Endothelial cell of umbilical vein (primary cell): ENCODE measurements around the gene SPATA6L. TPM values are rescaled to one million over a fixed set of nuclear protein-coding genes. Genes with fewer than 3 reads are reported as not detected.

Experiments used
- BruUV-seq: library from RNA; stranded (reverse); fragments of 400-500 nt; replicated peaks from 2 replicates; lab custom pipeline; 2021; lab: Mats Ljungman, UMichigan
- CTCF ChIA-PET: fragments of 300-600, 350-600 bp; sonication (Branson Sonifier 250); formaldehyde crosslinking; loops from one replicate; lab custom pipeline; 2021; ENCODE audit warnings: antibody characterized with exemption, inconsistent platforms; lab: Charles Lee
- POLR2A ChIA-PET: fragments of 300-600, 350-600 bp; sonication (Branson Sonifier 250); formaldehyde crosslinking; loops from one replicate; lab custom pipeline; 2021; ENCODE audit warnings: antibody characterized with exemption, inconsistent platforms; lab: Charles Lee
- DNase-seq: peaks from one replicate; pipeline ENCODE4 v3.0.0-alpha.2; 2011; ENCODE audit warnings: low read depth, low spot score
- FAIRE-seq: peaks from 2 replicates; lab custom pipeline; 2011; peaks lifted over from hg19 to GRCh38; lab: Jason Lieb, UNC
- H2AFZ ChIP-seq: 2 replicates; pipeline ENCODE4 v1.6.0; 2012; ENCODE audit warnings: low read depth, low read length, control low read depth, inconsistent platforms
- H3K27ac ChIP-seq: 2 replicates; pipeline ENCODE4 v1.5.1; 2011; ENCODE audit warnings: low read depth, mild to moderate bottlenecking, control low read depth, low read length, moderate library complexity; ENCODE audit not compliant: insufficient read depth
- H3K27me3 ChIP-seq, 2 experiments: 2 replicates each; pipeline versions ENCODE4 v1.6.0 to v1.6.1; 2011; ENCODE audit warnings: low read length in 2 of 2, mixed read lengths in 1 of 2; ENCODE audit not compliant: control insufficient read depth in 2 of 2, insufficient read depth in 2 of 2
- H3K36me3 ChIP-seq, 2 experiments: 2 replicates in 1 of 2; 3 replicates in 1 of 2; pipeline ENCODE4 v1.5.1; 2011; ENCODE audit warnings: low read length in 2 of 2, mild to moderate bottlenecking in 1 of 2, moderate library complexity in 1 of 2; ENCODE audit not compliant: control insufficient read depth in 2 of 2, insufficient read depth in 2 of 2; ENCODE audit errors: extremely low read depth in 1 of 2
- H3K4me1 ChIP-seq: 3 replicates; pipeline ENCODE4 v1.5.1; 2011; ENCODE audit warnings: mild to moderate bottlenecking, low read length; ENCODE audit not compliant: control insufficient read depth, insufficient read depth; ENCODE audit errors: extremely low read depth
- H3K4me2 ChIP-seq: 2 replicates; pipeline ENCODE4 v1.6.1; 2011; ENCODE audit warnings: low read length, control low read depth, mixed read lengths; ENCODE audit not compliant: insufficient read depth
- H3K4me3 ChIP-seq, 3 experiments: fragments of 200-600 bp in 1 of 3; sonication (generic), shearing (Covaris generic) in 1 of 3; replicated peaks in 1 of 3; 2 replicates each; pipeline ENCODE4 v1.5.1; 2011 to 2016; ENCODE audit warnings: control low read depth in 3 of 3, low read length in 3 of 3, mild to moderate bottlenecking in 2 of 3, inconsistent platforms in 1 of 3, low read depth in 1 of 3, moderate library complexity in 1 of 3; ENCODE audit not compliant: insufficient read depth in 1 of 3
- H3K79me2 ChIP-seq: 2 replicates; pipeline ENCODE4 v1.6.0; 2012; ENCODE audit warnings: low read length, inconsistent platforms; ENCODE audit not compliant: control insufficient read depth, insufficient read depth
- H3K9ac ChIP-seq: replicated peaks from 2 replicates; pipeline ENCODE3; 2011; ENCODE audit warnings: low read length, control low read depth; ENCODE audit not compliant: insufficient read depth; ENCODE audit errors: extremely low read depth
- H3K9me1 ChIP-seq: replicated peaks from 3 replicates; pipeline ENCODE4 v1.6.0; 2011; ENCODE audit warnings: mild to moderate bottlenecking, low read length; ENCODE audit not compliant: control insufficient read depth, insufficient read depth; ENCODE audit errors: extremely low read depth
- H3K9me3 ChIP-seq: replicated peaks from 2 replicates; pipeline ENCODE4 v1.5.1; 2012; ENCODE audit warnings: low read length, inconsistent platforms; ENCODE audit not compliant: control insufficient read depth, insufficient read depth
- H4K20me1 ChIP-seq: replicated peaks from 2 replicates; pipeline ENCODE3; 2011; ENCODE audit warnings: mild to moderate bottlenecking, low read length; ENCODE audit not compliant: control insufficient read depth, insufficient read depth; ENCODE audit errors: extremely low read depth
- CTCF ChIP-seq, 2 donors: IDR thresholded peaks; 1 replicate in 1 of 2; 2 replicates in 1 of 2; pipeline ENCODE4 v1.5.1; 2011; ENCODE audit warnings: low read length in 2 of 2, mild to moderate bottlenecking in 2 of 2, moderate library complexity in 2 of 2, control low read depth in 1 of 2, inconsistent platforms in 1 of 2, low read depth in 1 of 2; ENCODE audit not compliant: insufficient read depth in 1 of 2; ENCODE audit errors: extremely low read depth in 1 of 2
- EZH2 ChIP-seq: IDR thresholded peaks from 2 replicates; pipeline ENCODE4 v1.6.1; 2012; ENCODE audit warnings: borderline replicate concordance, low read depth, mild to moderate bottlenecking, moderate library complexity, low read length, inconsistent platforms; ENCODE audit not compliant: severe bottlenecking
- FOS ChIP-seq: IDR thresholded peaks from 2 replicates; pipeline ENCODE4 v1.6.1; 2011; ENCODE audit warnings: mild to moderate bottlenecking, low read length, moderate library complexity, borderline replicate concordance; ENCODE audit not compliant: insufficient read depth
- GATA2 ChIP-seq: IDR thresholded peaks from 2 replicates; pipeline ENCODE4 v1.7.0; 2011; ENCODE audit warnings: low read depth, mild to moderate bottlenecking, moderate library complexity, mixed read lengths, low read length; ENCODE audit not compliant: insufficient read length, insufficient read depth
- JUN ChIP-seq: IDR thresholded peaks from 2 replicates; pipeline ENCODE4 v1.6.1; 2011; ENCODE audit warnings: borderline replicate concordance, low read depth; ENCODE audit not compliant: insufficient read length, insufficient read depth
- MYC ChIP-seq: IDR thresholded peaks from one replicate; pipeline ENCODE4 v1.6.1; 2011; ENCODE audit warnings: mild to moderate bottlenecking, low read depth, low read length
- POLR2A ChIP-seq: IDR thresholded peaks from 2 replicates; pipeline ENCODE4 v1.6.1; 2012; ENCODE audit warnings: low read depth, mild to moderate bottlenecking, control low read depth, low read length
- POLR2AphosphoS5 ChIP-seq: IDR thresholded peaks from 2 replicates; pipeline ENCODE4 v1.6.1; 2012; ENCODE audit warnings: low read depth, mild to moderate bottlenecking, control low read depth, low read length, moderate library complexity; ENCODE audit not compliant: insufficient read depth
- dilution Hi-C: fragments of 300-500 bp; cut with MboI; formaldehyde crosslinking; loops from one replicate; pipeline ENCODE4 v1.15.0; 2019; ENCODE audit warnings: low sequenced_read_pairs; ENCODE audit not compliant: extremely low pct_ligation_motif_present
- intact Hi-C: fragments of 100-400 bp; cut with micrococcal nuclease; formaldehyde crosslinking; loops from one replicate; pipeline ENCODE4 v1.10.0; 2022
- polyA plus RNA-seq, 4 experiments: library from polyadenylated mRNA; depleted of rRNA in 3 of 4; stranded (reverse) in 3 of 4; unstranded in 1 of 4; fragments of >200 nt; gene quantifications; 2 replicates each; pipeline versions ENCODE4 v1.2.1 to v1.2.3, GENCODE V29; 2011 to 2012; ENCODE audit warnings: missing spikeins in 1 of 4
- total RNA-seq: library from RNA; stranded (reverse); gene quantifications from 2 replicates; pipeline ENCODE4 v1.2.3, GENCODE V29; 2021
- TF ChIP-seq, protein P1 (sequence below): IDR thresholded peaks from 2 replicates; pipeline ENCODE4 v1.6.1; 2011; ENCODE audit not compliant: insufficient read depth, insufficient read length

Gene SPATA6L
- total and polyA plus RNA-seq, 2 donors (not counting 3 experiments of a cell fraction or from before 2014, with no cell fraction given) = 0.40 to 1.5 TPM

DNA sequence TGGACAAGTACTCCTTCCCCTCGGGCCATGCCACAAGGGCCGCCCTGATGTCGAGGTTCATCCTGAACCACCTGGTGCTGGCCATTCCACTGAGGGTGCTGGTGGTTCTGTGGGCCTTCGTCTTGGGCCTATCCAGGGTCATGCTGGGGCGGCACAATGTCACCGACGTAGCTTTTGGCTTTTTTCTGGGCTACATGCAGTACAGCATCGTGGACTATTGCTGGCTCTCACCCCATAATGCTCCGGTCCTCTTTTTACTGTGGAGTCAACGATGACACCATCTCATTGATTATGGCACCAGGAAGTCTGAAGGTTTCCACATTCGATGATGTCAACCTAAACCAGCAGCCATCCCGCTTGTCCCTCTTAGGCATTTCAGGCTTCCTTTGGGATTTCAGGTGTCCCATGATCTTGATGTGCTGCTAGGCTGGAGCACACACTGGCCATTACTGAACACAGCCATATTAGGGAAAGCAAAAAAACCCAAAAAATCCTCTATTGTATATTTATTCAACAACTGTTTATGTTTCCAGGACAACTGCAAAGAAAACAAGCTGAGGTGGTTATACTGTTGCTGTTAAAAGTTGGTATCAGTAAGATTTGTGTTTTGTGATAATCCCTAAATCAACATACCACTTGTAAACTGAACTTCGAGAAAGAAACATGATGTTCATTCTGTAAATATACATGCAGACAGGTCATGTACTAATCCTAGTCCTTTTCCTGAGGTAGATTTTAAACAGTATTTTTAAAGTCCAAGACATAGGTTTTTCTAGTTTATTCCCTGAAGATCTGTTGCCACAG lies 3.1 kb downstream of the SPATA6L start:
- no peak for FAIRE-seq
- dilution Hi-C loops (no loop called here), intact Hi-C loops (loop anchor here (1.0 to 2.0 kb wide), 5 partner anchors 16 to 326 kb away; partner anchors contain the start of gene CDC37L1)
- TSS peak; percentile 33 for BruUV-seq
- Histone ChIP-seq H3K4me2 (peak overlapping the region; percentile 82), H3K36me3 (no peaks in the 10 kb centered on the region), H2AFZ (no peak overlapping the region), H3K9me3 (no peaks in the 10 kb centered on the region), H3K9me1 (no peaks in the 10 kb centered on the region), H3K27me3 (peaks cover 0 to 4% of the 10 kb centered on the region in 2 experiments), H3K4me3 (peak overlapping the region in 2 of 3 experiments; percentile 71 to 81), H3K27ac (no peak overlapping the region), H3K79me2 (no peaks in the 10 kb centered on the region), H3K9ac (no peak overlapping the region), H4K20me1 (no peaks in the 10 kb centered on the region), H3K4me1 (peaks cover 32% of the 10 kb centered on the region)
- TF ChIP-seq MYC = no peak
- TF ChIP-seq GATA2 = no peak
- TF ChIP-seq POLR2AphosphoS5 = no peak
- TF ChIP-seq CTCF (IDR thresholded peaks at IDR 0.05; ENCODE audit: extremely low read depth in 1 of 2, insufficient read depth in 1 of 2, low read depth in 1 of 2, low read length in 2 of 2) = no peak
- no peak for TF ChIP-seq FOS
- no peak for TF ChIP-seq POLR2A
- no peak for TF ChIP-seq EZH2
- no peak for TF ChIP-seq JUN
- TF ChIP-seq, protein P1, sequence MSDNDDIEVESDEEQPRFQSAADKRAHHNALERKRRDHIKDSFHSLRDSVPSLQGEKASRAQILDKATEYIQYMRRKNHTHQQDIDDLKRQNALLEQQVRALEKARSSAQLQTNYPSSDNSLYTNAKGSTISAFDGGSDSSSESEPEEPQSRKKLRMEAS = no peak
- no peak for DNase-seq
- CTCF ChIA-PET = interaction anchor here (0.7 to 1.4 kb wide), 6 partner anchors 9 to 58 kb away, joined by 3 to 5 read pairs (median 3); partner anchors contain the start of gene CDC37L1
- POLR2A ChIA-PET = no interaction called here
